Mucosa of rectum (tissue), 2 donors: ENCODE measurements around the gene MTHFSD.
A peak's percentile ranks its signal among the peaks of the same experiment; 100 is the strongest.

ENCODE experiments used
- H3K27ac ChIP-seq, 2 donors: one replicate each; pipeline ENCODE4 v1.7.0; 2013; ENCODE audit warnings: inconsistent platforms in 2 of 2, low read depth in 2 of 2, low read length in 2 of 2
- H3K27me3 ChIP-seq, 2 donors: one replicate each; pipeline ENCODE4 v1.7.0; 2013; ENCODE audit warnings: low read length in 2 of 2; ENCODE audit not compliant: control insufficient read depth in 2 of 2, insufficient read depth in 2 of 2
- H3K36me3 ChIP-seq, 2 donors: one replicate each; pipeline ENCODE4 v1.7.0; 2013; ENCODE audit warnings: low read length in 2 of 2; ENCODE audit not compliant: control insufficient read depth in 2 of 2, insufficient read depth in 2 of 2
- H3K4me1 ChIP-seq, 2 donors: one replicate each; pipeline ENCODE4 v1.7.0; 2013; ENCODE audit warnings: low read length in 2 of 2, mild to moderate bottlenecking in 1 of 2; ENCODE audit not compliant: control insufficient read depth in 2 of 2, insufficient read depth in 2 of 2
- H3K4me3 ChIP-seq, 2 donors: one replicate each; pipeline ENCODE4 v1.7.0; 2013; ENCODE audit warnings: low read length in 2 of 2
- H3K9ac ChIP-seq, 2 donors: one replicate each; pipeline ENCODE4 v1.7.0; 2013; ENCODE audit warnings: low read length in 2 of 2, low read depth in 1 of 2, mild to moderate bottlenecking in 1 of 2
- H3K9me3 ChIP-seq, 2 donors: one replicate each; pipeline ENCODE4 v1.7.0; 2013; ENCODE audit warnings: low read length in 2 of 2; ENCODE audit not compliant: control insufficient read depth in 2 of 2
- donor health status: healthy.
- donor health status: Normal muscosa, but diverticular disease.

MTHFSD gene

GRCh38 chr16:86496262-86496928 is 58.6 kb downstream of the MTHFSD start:
- Histone ChIP-seq H3K4me3 (peak overlapping the region; percentile 13 to 34), H3K36me3 (no peaks in the 10 kb centered on the region), H3K4me1 (peaks cover 3% of the 10 kb centered on the region in 2 donors), H3K27ac (peak overlapping the region; percentile 71 to 75), H3K27me3 (peaks cover 29 to 42% of the 10 kb centered on the region in 2 donors), H3K9me3 (no peaks in the 10 kb centered on the region), H3K9ac (peak overlapping the region in 1 of 2 donors; percentile 60)

GRCh38 chr16:86495756-86496261 is 59.2 kb downstream of the MTHFSD start:
- peaks cover 23 to 36% of the 10 kb centered on the region in 2 donors for H3K27me3 ChIP-seq
- H3K4me3 ChIP-seq = peak overlapping the region in 1 of 2 donors; percentile 34
- peaks cover 3 to 4% of the 10 kb centered on the region in 2 donors for H3K4me1 ChIP-seq

GRCh38 chr16:86495357-86495701 is 59.7 kb downstream of the MTHFSD start:
- Histone ChIP-seq H3K4me3 (no peak overlapping the region), H3K27me3 (peaks cover 20 to 36% of the 10 kb centered on the region in 2 donors), H3K9ac (peak overlapping the region; percentile 47 to 50), H3K27ac (peak overlapping the region; percentile 71 to 75), H3K36me3 (no peaks in the 10 kb centered on the region), H3K4me1 (peaks cover 0 to 3% of the 10 kb centered on the region in 2 donors), H3K9me3 (no peaks in the 10 kb centered on the region)

More at GRCh38 chr16:86495756-86496261, 59.2 kb downstream of the MTHFSD start:
- Histone ChIP-seq H3K27ac (peak overlapping the region; percentile 71 to 75), H3K9ac (peak overlapping the region; percentile 47 to 60), H3K9me3 (no peaks in the 10 kb centered on the region), H3K36me3 (no peaks in the 10 kb centered on the region)

GRCh38 chr16:86494565-86495356 is 60.3 kb downstream of the MTHFSD start:
- Histone ChIP-seq H3K27ac (peak overlapping the region; percentile 71 to 75), H3K9me3 (no peaks in the 10 kb centered on the region), H3K4me1 (peaks cover 0 to 3% of the 10 kb centered on the region in 2 donors), H3K9ac (peak overlapping the region; percentile 2 to 50), H3K27me3 (peaks cover 20 to 36% of the 10 kb centered on the region in 2 donors), H3K36me3 (no peaks in the 10 kb centered on the region), H3K4me3 (no peak overlapping the region)

- H3K36me3 ChIP-seq = no peaks in the 10 kb centered on the region
- peak overlapping the region; percentile 5 to 50 for H3K9ac ChIP-seq
- H3K27me3 ChIP-seq = peaks cover 16 to 33% of the 10 kb centered on the region in 2 donors
- peak overlapping the region in 1 of 2 donors; percentile 1 for H3K4me3 ChIP-seq
- peaks cover 0 to 3% of the 10 kb centered on the region in 2 donors for H3K4me1 ChIP-seq
- H3K9me3 ChIP-seq = no peaks in the 10 kb centered on the region
- H3K27ac ChIP-seq = peak overlapping the region; percentile 71 to 75
Observed at GRCh38 chr16:86494039-86494564, 60.9 kb downstream of the MTHFSD start.

GRCh38 chr16:86492961-86493629 is 61.9 kb downstream of the MTHFSD start:
- no peaks in the 10 kb centered on the region for H3K36me3 ChIP-seq
- H3K27me3 ChIP-seq = peaks cover 12 to 23% of the 10 kb centered on the region in 2 donors
- H3K4me1 ChIP-seq = peaks cover 0 to 3% of the 10 kb centered on the region in 2 donors
- peak overlapping the region; percentile 71 to 75 for H3K27ac ChIP-seq
- H3K4me3 ChIP-seq = no peak overlapping the region
- no peak overlapping the region for H3K9ac ChIP-seq
- H3K9me3 ChIP-seq = no peaks in the 10 kb centered on the region

- no peak overlapping the region for H3K4me3 ChIP-seq
- no peaks in the 10 kb centered on the region for H3K9me3 ChIP-seq
- H3K27me3 ChIP-seq = peaks cover 12 to 22% of the 10 kb centered on the region in 2 donors
- H3K9ac ChIP-seq = no peak overlapping the region
- peaks cover 0 to 3% of the 10 kb centered on the region in 2 donors for H3K4me1 ChIP-seq
- peak overlapping the region; percentile 71 to 75 for H3K27ac ChIP-seq
- H3K36me3 ChIP-seq = no peaks in the 10 kb centered on the region
Observed at GRCh38 chr16:86492267-86492960, 62.6 kb downstream of the MTHFSD start.

GRCh38 chr16:86491640-86492023 is 63.4 kb downstream of the MTHFSD start:
- H3K27me3 ChIP-seq = peaks cover 10 to 22% of the 10 kb centered on the region in 2 donors
- H3K27ac ChIP-seq = peak overlapping the region in 1 of 2 donors; percentile 71
- H3K9me3 ChIP-seq = no peaks in the 10 kb centered on the region
- H3K36me3 ChIP-seq = no peaks in the 10 kb centered on the region
- H3K9ac ChIP-seq = no peak overlapping the region
- H3K4me1 ChIP-seq = peaks cover 0 to 3% of the 10 kb centered on the region in 2 donors
- H3K4me3 ChIP-seq = no peak overlapping the region

GRCh38 chr16:86490859-86491639 is 64.0 kb downstream of the MTHFSD start:
- H3K4me3 ChIP-seq = no peak overlapping the region
- H3K9ac ChIP-seq = no peak overlapping the region
- H3K36me3 ChIP-seq = no peaks in the 10 kb centered on the region
- no peaks in the 10 kb centered on the region for H3K9me3 ChIP-seq
- peaks cover 0 to 3% of the 10 kb centered on the region in 2 donors for H3K4me1 ChIP-seq
- H3K27me3 ChIP-seq = peaks cover 10 to 18% of the 10 kb centered on the region in 2 donors
- H3K27ac ChIP-seq = no peak overlapping the region
